NCI-H446 (cell line): Measurements from ENCODE around the gene TTYH2.

ENCODE experiments used
- DNase-seq, 2 experiments: peaks; one replicate each; lab custom pipeline; 2025; lab: John Stamatoyannopoulos, UW

TTYH2 gene

DNA sequence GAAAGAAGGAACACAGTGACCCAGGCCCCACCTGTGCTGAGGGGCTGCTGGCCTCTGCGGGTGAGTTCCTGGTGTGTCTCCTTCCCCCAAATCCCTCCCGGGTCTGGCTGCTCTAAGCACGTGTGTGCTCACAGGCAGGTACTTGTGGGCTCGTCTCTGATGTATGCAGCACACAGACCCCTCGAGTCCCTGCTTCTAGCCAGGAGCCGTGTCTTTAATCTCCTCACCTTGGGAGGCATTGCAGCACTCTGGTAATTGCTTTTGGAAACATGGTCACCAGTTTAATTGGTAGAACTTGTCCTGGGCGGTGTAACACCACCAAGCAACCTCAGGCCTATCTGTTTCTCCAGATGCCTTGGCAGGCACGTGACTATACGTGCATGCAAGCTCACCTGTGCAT lies 18.7 kb upstream of the TTYH2 start:
- DNase-seq = no peak

DNA sequence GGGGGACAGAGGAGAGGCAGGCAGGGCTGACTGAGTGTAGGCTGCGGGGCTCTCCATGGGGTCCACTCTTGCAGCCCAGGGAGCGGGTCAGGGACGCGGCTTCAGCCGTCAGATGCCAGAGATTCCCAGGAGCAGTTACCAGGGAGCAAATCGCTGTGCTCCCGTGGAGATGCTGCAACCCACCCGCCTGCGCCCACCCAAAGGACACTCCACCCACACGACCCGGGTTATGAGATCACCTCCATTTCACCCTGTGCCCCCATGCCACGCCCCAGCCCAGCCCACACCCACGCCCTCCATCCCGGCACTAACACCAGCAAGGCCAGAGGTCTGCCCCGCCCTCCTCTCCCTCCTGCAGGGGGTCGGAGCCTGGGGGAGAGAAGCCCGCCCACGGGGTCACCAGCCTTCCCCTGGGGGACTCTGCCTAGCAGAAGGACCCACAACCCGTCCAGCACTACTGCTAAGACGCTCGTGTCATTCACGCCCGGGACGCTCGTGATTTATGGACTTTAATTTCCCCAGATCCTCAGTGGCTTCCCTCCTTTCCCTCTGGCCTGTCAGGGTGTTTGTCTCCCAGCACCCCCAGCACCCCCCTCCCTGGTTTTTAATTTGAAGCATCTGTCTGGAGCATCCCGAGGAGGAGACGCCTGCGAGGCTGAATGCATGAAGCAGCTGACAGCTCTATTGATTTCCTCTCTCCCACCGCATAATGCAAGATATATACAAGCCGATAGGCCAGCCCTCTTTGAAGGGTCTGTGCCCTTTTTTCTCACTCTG lies 16.6 kb upstream of the TTYH2 start:
- no peak for DNase-seq

- DNase-seq = no peak
Observed at GRCh38 chr17:74197801-74198200, 15.6 kb upstream of the TTYH2 start.

DNA sequence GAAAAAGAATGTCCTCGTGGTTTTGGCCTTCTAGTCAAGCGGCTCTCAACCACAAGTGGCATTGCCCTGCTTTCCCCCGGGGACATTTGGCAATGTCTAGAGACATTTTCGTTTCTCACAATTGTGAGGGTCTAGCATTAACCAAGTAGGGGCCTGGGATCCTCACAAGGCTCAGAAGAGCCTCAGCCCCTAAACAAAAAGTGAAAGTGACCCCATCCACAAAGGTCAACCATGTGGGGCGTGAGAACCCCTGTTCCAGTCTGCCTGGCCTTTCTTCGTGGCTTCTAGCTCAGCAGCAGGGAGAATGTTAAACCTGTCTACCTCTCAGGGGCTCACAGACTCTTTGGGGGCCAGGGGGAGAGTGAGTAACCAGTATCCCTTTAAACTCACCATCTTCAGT lies 14.7 kb upstream of the TTYH2 start:
- no peak for DNase-seq

GRCh38 chr17:74199306-74200092 lies 13.9 kb upstream of the TTYH2 start:
- DNase-seq = peak in 1 of 2 experiments; percentile 52

DNA sequence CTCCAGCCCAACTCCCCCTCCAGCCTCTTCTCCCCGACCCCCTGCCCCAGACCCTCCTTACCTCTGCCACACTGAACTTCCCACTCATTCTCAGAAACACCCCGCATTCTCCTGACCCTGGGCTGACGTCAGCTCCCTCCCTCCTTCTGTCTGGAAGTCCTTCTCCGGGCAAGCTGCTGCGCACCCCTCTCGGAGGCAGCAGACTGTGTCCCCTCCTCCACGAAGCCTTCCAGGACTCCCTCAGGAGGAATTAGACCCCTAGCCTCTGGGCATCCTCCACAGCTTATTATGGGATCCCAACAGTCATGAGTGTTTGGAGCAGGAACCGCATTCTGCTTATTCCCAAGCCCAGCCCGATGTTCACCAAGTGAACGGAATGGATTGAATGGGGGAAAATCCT lies 13.3 kb upstream of the TTYH2 start:
- DNase-seq = no peak

GRCh38 chr17:74201250-74201649 lies 12.1 kb upstream of the TTYH2 start:
- DNase-seq = peak; percentile 59 to 88

DNA sequence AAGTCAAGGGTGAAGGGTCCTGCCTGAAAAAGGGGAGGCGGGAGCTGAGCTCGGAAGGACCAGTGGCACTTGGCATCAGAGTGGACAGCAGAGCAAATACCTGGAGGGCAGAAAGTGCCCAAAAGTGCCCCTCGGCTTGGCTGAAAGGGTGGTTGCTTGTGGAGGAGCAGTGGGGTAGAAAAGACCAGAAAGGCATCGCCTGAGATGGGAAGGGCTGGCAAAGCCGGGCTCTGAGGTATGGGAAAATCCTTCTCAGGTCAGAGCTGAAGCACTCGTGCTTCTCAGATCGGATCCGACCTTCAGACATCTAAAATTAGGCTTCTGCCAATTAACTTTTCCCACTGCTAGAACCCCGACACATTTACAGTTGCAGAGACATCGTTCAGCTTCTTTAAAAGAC lies 11.4 kb upstream of the TTYH2 start:
- DNase-seq = no peak

DNA sequence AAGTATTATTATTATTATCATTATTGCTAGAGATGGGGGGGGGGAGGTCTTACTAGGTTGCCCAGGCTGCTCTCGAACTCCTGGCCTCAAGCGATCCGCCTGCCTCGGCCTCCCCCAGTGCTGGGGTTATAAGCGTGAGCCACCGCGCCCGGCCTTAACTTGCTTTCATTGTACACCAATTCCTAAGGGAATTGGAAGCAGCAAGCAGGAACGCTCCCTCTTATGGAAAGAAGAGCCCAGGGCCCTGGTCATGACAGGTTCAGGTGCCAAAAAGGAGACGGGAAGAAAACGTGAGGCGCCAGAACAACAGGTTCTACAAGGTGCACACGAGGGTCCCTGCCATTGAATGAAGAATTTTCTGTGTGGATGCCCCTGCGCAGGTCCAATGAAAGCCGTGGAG lies 10.4 kb upstream of the TTYH2 start:
- peak in 1 of 2 experiments; percentile 52 for DNase-seq

DNA sequence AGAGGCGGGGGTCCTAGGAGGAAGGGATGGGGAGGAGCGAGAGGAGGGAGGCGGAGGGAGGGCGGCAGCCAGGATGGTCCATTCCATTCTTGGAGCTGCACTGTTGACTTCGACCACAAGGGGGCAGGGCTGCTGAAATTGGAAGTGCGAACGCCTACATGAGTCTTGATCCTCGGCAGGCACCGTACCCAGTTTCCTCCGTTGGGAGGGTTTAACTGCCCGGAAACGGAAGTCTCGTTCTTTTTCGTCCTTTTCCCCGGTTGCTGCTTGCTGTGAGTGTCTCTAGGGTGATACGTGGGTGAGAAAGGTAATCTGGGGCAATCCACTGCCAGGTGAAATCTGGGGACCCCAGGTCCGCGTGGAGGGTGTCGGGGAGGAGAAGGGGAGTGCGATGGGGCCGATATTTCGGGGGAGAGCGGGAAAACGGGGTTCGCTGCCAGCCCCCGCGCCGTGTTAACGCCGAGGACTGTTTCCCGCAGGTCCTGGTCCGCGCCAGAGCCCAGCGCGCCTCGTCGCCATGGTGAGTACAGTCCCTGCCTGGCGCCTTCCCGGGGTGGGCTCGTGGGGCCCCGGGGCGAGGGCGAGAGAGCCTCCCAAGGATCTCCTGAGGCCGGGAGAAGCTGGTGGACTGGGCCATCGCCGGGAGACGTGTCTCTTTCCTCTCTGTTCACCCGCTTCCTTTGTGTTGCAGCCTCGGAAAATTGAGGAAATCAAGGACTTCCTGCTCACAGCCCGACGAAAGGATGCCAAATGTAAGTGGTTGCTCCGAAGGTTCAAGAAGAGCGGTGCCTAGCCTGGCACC lies 9.7 kb upstream of the TTYH2 start, which contains the start of gene RPL38:
TSS of gene RPL38 (plus strand) at position 240 of the 802 bp plus-strand sequence. CDS start at position 518, 278 bp downstream.
- DNase-seq = peak; percentile 97 to 99

- DNase-seq = no peak
Observed at GRCh38 chr17:74204474-74204873, 8.9 kb upstream of the TTYH2 start.

GRCh38 chr17:74205274-74205673 lies 8.1 kb upstream of the TTYH2 start:
- no peak for DNase-seq

- DNase-seq = no peak
Observed at GRCh38 chr17:74206332-74206818, 7.0 kb upstream of the TTYH2 start.

GRCh38 chr17:74210191-74211140 lies 2.9 kb upstream of the TTYH2 start:
- DNase-seq = peak; percentile 20 to 60

GRCh38 chr17:74211141-74211911 lies 2.0 kb upstream of the TTYH2 start:
- no peak for DNase-seq

DNA sequence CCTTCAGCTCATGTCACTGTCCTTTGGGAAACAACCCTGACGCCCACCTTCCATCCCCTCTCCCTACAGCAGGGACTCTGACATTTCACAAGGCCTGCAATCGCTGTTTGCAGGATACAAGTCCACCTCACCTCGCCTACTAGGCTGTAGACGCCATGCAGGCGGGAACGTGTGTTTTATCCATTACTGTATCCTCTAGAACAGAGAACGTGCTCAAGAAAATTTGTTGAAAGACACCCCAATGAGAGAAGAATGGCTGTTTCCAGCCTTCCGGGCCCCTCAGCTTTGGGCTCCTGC lies 1.5 kb upstream of the TTYH2 start:
- no peak for DNase-seq

DNA sequence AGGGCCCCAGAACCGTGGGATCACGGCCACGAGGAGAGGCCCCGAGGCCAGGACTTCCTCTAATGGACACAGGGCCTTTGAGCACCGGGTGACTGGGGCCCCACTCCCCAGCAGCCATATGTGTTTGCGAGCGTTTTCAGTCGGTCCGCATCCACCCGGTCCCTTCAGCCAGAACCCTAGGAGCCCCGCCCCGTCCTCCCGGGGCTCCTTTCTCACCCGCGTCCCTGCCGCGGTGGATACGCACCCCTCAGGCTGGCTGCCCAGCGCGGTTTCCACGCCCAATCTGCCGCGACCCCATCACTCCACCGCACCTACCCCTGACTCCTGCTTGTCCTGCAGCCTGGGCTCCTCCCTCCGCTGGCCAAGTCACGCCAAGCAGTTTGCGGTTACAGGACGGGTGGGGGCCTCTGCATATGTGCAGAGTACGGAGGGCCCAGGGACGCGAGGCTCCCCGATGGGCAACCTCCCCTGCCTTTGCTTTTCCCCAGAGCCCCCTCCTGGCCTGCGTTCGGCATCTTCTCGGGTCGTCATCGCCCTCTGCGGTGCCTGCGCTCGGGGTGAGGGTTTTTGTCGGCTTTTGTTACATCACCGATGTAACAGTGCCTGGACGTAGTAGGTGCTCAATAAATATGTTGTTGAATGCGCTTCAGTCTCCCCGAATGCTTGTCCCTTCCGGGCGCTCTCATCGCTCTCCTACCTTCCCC lies 1.0 kb upstream of the TTYH2 start:
- DNase-seq = no peak

DNA sequence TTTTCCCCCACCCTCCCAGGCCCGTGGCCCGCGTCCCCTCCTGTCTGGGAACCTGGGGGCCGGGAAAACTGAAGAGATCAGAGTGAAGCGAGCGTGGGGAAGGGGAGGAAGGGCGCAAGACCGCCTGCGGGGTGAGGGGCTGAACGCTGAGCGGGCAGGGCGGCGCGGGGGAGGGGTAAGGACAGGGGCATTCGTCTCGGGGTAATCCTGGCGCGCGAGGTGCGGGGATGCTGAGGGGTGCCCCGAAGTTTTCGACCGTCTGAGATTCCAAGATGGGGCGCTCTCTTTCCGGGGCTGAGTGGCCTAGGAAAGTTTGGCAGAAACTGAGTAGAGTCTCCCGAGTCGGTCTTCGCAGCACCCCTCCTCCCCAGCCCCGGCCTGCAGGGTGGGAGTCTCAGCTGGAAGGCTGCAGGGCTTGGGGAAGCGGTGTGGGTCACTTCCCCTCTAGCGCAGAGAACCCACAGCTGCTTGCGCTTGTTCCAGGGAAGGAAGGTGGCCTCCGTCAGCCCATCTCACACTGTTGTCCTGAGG lies 555 bp downstream of the TTYH2 start:
- DNase-seq = peak in 1 of 2 experiments; percentile 19
